ENCODE measurements around the gene TAAR9.

DNA sequence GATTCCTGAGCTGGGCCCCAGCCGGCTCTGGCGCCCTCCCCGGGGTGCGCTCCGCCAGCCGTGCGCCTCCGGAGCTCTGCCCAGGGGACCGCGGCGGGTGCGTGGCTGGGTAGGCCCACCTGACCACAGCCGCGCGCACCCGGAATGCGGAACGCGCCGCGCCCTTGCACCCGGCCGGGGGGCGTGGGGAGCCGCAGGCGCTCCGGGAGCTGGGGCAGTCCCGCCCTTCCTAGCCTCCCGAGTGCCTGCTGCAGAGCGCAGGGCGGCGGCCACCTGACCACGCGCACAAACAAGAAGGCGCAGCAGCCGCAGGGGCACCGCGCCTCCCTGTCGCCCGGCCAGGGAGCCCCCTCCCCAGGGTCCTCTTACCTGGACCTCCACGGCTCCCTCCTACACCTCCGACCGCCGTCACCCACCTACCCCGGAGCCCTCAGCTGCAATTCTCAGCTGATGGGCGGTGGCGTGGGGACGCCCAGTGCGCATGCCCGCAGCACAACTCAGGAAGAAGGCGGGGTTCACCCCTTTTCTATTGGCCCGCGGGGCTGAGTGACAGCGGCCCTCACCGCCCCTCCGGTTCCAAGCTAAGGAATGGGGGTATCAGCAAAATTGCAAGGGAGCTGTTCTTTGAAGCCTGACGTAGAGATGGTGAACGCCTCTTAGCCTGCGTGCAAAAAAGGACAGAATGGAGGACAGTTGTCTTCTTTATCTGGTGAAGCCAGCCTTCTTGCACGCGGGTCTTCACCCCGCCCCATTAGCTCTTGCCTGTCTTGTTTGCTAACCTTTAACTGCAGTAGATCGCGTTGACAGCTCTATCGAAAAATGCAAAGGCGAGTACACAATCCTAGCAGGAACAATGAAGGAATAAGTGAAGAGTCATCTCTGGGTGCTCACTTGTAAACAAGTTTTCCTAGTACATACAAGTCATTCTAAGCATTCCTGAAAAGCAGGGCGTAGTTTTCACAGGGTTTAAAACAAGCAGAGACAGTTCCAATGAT is 25.1 kb upstream of the TAAR9 start, which contains the start of gene STX7:
- TF ChIP-seq, protein P1, sequence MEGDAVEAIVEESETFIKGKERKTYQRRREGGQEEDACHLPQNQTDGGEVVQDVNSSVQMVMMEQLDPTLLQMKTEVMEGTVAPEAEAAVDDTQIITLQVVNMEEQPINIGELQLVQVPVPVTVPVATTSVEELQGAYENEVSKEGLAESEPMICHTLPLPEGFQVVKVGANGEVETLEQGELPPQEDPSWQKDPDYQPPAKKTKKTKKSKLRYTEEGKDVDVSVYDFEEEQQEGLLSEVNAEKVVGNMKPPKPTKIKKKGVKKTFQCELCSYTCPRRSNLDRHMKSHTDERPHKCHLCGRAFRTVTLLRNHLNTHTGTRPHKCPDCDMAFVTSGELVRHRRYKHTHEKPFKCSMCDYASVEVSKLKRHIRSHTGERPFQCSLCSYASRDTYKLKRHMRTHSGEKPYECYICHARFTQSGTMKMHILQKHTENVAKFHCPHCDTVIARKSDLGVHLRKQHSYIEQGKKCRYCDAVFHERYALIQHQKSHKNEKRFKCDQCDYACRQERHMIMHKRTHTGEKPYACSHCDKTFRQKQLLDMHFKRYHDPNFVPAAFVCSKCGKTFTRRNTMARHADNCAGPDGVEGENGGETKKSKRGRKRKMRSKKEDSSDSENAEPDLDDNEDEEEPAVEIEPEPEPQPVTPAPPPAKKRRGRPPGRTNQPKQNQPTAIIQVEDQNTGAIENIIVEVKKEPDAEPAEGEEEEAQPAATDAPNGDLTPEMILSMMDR (IDR thresholded peaks at IDR 0.05), result no peak
- peak; percentile 77 for TF ChIP-seq POLR2A (IDR thresholded peaks at IDR 0.05; ENCODE audit: low read depth)
- TF ChIP-seq POLR2AphosphoS5 (IDR thresholded peaks at IDR 0.05), result peak; percentile 90 to 94

Measured in esophagus muscularis mucosa (tissue), 3 donors.